Measurements from ENCODE around the gene ZNF30. TPM values are rescaled to one million over a fixed set of nuclear protein-coding genes. Genes with fewer than 3 reads are reported as not detected.
"Not testable (repeated sequence)": the region's sequence is repeated elsewhere in the genome, so short reads cannot be mapped to it uniquely, and the experiment has no call there.

Gene ZNF30
- total RNA-seq, 4 donors from 2014 or later, result 0.26 to 7.1 (median 2.8) TPM

DNA sequence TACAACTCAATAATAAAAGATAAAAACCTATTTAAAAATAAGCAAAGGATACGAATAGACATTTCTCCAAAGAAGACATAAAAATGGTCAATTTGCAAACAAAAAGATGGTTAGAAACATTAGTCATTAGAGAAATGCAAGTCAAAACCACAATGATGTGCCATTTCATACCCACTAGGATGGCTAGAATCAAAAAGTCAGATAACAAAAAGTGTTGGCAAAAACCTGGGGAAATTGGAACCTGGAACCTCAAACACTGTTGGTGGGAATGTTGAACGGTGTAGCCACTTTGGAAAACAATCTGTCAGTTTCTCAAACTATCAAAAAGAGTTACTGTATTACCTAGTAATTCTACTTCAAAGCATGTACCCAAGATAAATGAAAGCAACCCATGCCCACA, 26.5 kb upstream of the ZNF30 start:
- Histone ChIP-seq H3K9me3 (no peaks in the 10 kb centered on the region), H3K36me3 (no peaks in the 10 kb centered on the region), H3K27ac (no peak overlapping the region), H3K4me3 (no peak overlapping the region), H3K27me3 (peaks cover 0 to 12% of the 10 kb centered on the region in 2 donors), H3K4me1 (no peaks in the 10 kb centered on the region)
- TF ChIP-seq, protein P1, sequence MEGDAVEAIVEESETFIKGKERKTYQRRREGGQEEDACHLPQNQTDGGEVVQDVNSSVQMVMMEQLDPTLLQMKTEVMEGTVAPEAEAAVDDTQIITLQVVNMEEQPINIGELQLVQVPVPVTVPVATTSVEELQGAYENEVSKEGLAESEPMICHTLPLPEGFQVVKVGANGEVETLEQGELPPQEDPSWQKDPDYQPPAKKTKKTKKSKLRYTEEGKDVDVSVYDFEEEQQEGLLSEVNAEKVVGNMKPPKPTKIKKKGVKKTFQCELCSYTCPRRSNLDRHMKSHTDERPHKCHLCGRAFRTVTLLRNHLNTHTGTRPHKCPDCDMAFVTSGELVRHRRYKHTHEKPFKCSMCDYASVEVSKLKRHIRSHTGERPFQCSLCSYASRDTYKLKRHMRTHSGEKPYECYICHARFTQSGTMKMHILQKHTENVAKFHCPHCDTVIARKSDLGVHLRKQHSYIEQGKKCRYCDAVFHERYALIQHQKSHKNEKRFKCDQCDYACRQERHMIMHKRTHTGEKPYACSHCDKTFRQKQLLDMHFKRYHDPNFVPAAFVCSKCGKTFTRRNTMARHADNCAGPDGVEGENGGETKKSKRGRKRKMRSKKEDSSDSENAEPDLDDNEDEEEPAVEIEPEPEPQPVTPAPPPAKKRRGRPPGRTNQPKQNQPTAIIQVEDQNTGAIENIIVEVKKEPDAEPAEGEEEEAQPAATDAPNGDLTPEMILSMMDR (IDR thresholded peaks at IDR 0.05), result no peak
- TF ChIP-seq POLR2A (IDR thresholded peaks at IDR 0.05), result no peak
- intact Hi-C loops (cut with DNase I; ENCODE audit: low total_unique reads), result no loop called here
- no peak for DNase-seq

DNA sequence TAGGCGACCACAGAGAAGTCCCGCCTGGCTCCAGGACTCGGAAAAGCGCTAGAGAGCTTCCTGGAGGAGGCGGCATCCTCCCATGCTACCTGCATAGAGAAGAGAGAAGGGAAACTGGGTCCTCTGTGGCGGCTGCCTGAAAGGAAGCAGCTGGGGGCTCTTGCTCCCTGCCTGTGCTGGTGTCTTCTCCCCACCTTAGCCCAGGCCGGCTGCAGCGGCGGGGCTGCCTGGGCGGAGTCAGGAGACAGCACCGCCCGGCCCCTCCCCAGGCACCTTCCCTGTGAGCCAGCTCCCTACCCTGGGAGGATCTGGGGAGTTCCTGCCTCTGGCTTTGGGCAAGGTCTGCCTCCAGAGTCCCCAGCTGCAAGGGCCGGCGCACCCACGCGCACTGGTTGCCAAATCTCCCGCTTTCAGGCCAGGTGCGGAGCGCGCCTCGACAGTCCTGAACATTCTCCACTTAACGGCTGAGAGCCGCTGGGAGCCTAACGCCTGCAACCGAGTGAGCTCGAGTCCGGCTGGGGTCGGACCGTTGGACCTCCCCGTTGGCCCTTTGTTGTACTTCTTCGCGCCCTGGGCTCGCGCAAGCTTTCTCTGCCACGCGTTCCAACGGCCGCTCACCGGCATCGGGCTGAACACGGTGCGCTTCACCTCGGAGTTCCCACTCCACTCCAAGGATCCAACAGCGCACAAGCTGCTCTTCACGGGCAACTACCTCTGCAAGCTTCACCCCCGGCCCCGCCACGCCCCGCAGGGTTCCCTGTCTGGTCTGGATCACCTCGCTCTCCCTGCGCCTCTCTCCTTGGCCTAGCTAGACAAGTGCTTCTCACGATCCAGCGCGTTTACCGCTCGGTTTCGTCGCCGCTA, 21.8 kb upstream of the ZNF30 start:
- H3K27ac ChIP-seq, result no peak overlapping the region
- TF ChIP-seq, protein P1 (IDR thresholded peaks at IDR 0.05), result no peak
- TF ChIP-seq POLR2A (IDR thresholded peaks at IDR 0.05), result no peak
- H3K4me3 ChIP-seq, result no peak overlapping the region
- no peaks in the 10 kb centered on the region for H3K9me3 ChIP-seq
- no peaks in the 10 kb centered on the region for H3K36me3 ChIP-seq
- intact Hi-C loops (cut with DNase I; ENCODE audit: low total_unique reads), result no loop called here
- DNase-seq, result no peak
- H3K4me1 ChIP-seq, result no peaks in the 10 kb centered on the region
- peaks cover 0 to 12% of the 10 kb centered on the region in 2 donors for H3K27me3 ChIP-seq

DNA sequence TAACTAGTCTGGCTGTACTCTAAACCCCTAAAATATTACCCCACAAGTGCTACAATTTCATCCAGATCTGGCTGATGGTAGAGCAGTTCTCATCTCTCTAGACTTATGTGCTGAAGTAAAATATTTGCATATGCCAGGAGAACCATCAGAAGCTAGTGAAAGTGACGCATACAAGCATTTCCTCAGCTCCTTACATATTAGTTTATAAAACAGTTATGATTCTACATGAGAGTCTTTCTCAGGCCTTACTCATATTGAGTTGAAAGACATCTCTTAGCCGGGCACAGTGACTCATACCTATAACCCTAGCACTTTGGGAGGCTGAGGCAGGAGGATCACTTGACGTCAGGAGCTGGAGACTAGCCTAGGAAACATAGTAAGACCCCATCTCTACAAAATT, 15.9 kb upstream of the ZNF30 start:
- no peaks in the 10 kb centered on the region for H3K36me3 ChIP-seq
- no peaks in the 10 kb centered on the region for H3K27me3 ChIP-seq
- H3K9me3 ChIP-seq, result no peaks in the 10 kb centered on the region
- TF ChIP-seq, protein P1 (IDR thresholded peaks at IDR 0.05), result no peak
- no peak for TF ChIP-seq POLR2A (IDR thresholded peaks at IDR 0.05)
- no peak overlapping the region for H3K27ac ChIP-seq
- intact Hi-C loops (cut with DNase I; ENCODE audit: low total_unique reads), result no loop called here
- H3K4me3 ChIP-seq, result no peak overlapping the region
- H3K4me1 ChIP-seq, result no peaks in the 10 kb centered on the region
- no peak for DNase-seq

DNA sequence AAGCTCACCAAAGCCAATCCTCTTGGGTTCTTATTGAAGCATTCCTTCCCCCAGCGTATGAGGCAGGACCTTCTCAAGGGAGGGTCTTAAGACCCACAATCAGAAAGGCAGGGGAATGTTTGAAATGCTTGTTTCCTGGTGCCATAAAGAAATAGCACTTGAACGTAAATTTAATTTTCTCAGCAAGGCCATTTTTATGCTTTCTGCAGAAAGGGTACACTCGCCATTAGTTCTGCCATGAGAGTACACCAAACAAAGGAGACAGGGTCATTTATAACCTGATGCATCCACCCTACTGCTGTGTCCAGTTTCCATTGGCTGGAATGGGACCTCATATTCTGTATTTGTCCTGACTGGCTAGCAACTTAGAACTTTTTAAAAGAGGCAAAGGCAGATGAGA, 9.6 kb upstream of the ZNF30 start:
- H3K36me3 ChIP-seq; DNase-seq; H3K9me3 ChIP-seq; H3K27ac ChIP-seq; H3K27me3 ChIP-seq; intact Hi-C loops (cut with DNase I; ENCODE audit: low total_unique reads); H3K4me1 ChIP-seq; H3K4me3 ChIP-seq: not testable (repeated sequence)

DNA sequence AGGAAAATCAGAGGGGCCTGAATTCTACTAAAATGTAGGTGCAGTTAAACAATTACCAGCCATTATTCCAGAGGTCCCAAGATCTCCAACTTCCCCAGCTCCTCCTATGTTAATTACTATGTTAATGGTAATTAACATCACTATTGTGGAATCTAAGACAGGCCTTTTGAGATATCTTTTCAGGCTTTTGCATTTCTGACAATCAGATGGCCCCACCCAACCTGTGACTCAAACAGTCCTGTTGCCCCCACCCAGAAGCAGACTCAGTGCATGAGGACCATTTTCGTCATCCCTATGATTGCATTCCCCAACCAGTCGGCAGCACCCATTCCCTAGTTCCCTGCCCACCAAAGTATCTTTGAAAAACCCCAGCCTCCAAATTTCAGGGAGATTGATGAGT, 8.5 kb upstream of the ZNF30 start:
- intact Hi-C loops (cut with DNase I; ENCODE audit: low total_unique reads), result no loop called here
- H3K4me1 ChIP-seq, result no peaks in the 10 kb centered on the region
- TF ChIP-seq POLR2A (IDR thresholded peaks at IDR 0.05), result no peak
- TF ChIP-seq, protein P1 (IDR thresholded peaks at IDR 0.05), result no peak

DNA sequence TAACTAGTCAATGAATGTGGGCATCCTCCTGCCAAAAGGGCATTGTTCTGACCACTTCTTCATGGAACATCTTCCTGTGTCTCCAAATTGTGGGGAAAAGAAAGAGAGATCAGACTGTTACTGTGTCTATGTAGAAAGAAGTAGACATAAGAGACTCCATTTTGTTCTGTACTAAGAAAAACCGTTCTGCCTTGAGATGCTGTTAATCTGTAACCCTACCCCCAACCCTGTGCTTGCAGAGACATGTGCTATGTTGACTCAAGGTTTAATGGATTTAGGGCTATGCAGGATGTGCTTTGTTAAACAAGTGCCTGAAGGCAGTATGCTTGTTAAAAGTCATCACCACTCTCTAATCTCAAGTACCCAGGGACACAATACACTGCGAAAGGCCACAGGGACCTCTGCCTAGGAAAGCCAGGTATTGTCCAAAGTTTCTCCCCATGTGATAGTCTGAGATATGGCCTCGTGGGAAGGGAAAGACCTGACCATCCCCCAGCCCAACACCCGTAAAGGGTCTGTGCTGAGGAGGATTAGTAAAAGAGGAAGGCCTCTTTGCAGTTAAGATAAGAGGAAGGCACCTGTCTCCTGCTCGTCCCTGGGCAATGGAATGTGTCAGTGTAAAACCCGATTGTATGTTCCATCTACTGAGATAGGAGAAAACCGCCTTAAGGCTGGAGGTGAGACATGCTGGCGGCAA, 6.5 kb upstream of the ZNF30 start:
- intact Hi-C loops (cut with DNase I; ENCODE audit: low total_unique reads), result not testable (repeated sequence)

More for the DNA sequence above, 8.5 kb upstream of the ZNF30 start:
- Histone ChIP-seq H3K27me3 (no peaks in the 10 kb centered on the region), H3K27ac (no peak overlapping the region), H3K4me3 (no peak overlapping the region), H3K9me3 (peaks cover 0 to 3% of the 10 kb centered on the region in 2 donors), H3K36me3 (no peaks in the 10 kb centered on the region)
- DNase-seq, result no peak

More for the DNA sequence above, 6.5 kb upstream of the ZNF30 start:
- not testable (repeated sequence) for H3K27ac ChIP-seq, H3K27me3 ChIP-seq, H3K4me3 ChIP-seq, H3K4me1 ChIP-seq, H3K9me3 ChIP-seq, H3K36me3 ChIP-seq, DNase-seq

Data from uterus (tissue), 4 donors.